Naive B cell (primary cell): ENCODE measurements around the gene NT5C1A. TPM values are rescaled to one million over a fixed set of nuclear protein-coding genes. Genes with fewer than 3 reads are reported as not detected.

Experiments used
- ATAC-seq, 2 donors: fragments of 150-1000 bp; cut with Tn5 transposase; 2 replicates each; pipeline ENCODE4 v1.10.0; 2021; ENCODE audit warnings: low read depth in 2 of 2, mild to moderate bottlenecking in 2 of 2, moderate library complexity in 2 of 2
- DNase-seq: peaks from one replicate; pipeline ENCODE4 v3.0.0; 2022
- H3K27ac Mint-ChIP-seq, 6 donors: one replicate each; pipeline ENCODE4 v1.8.0; 2020 to 2022; ENCODE audit warnings: mild to moderate bottlenecking in 6 of 6, mixed read lengths in 6 of 6, moderate library complexity in 5 of 6, inconsistent platforms in 2 of 6
- H3K27me3 Mint-ChIP-seq, 3 donors: one replicate each; pipeline ENCODE4 v1.8.0; 2021 to 2022; ENCODE audit warnings: mixed read lengths in 3 of 3, mild to moderate bottlenecking in 1 of 3
- H3K36me3 Mint-ChIP-seq, 2 donors: one replicate each; pipeline ENCODE4 v1.8.0; 2020 to 2022; ENCODE audit warnings: mixed read lengths in 2 of 2, inconsistent platforms in 1 of 2, mild to moderate bottlenecking in 1 of 2
- H3K4me1 Mint-ChIP-seq, 3 donors: one replicate each; pipeline ENCODE4 v1.8.0; 2020 to 2022; ENCODE audit warnings: mixed read lengths in 3 of 3, inconsistent platforms in 1 of 3, mild to moderate bottlenecking in 1 of 3, moderate library complexity in 1 of 3
- H3K4me3 Mint-ChIP-seq, 8 donors: one replicate each; pipeline ENCODE4 v1.8.0; 2020 to 2022; ENCODE audit warnings: mild to moderate bottlenecking in 8 of 8, mixed read lengths in 8 of 8, moderate library complexity in 8 of 8, inconsistent platforms in 2 of 8
- H3K9me3 Mint-ChIP-seq, 7 donors: one replicate each; pipeline ENCODE4 v1.8.0; 2020 to 2022; ENCODE audit warnings: mixed read lengths in 7 of 7, mild to moderate bottlenecking in 5 of 7, inconsistent platforms in 2 of 7, moderate library complexity in 1 of 7
- polyA plus RNA-seq, 6 donors: library from polyadenylated mRNA; unstranded; fragments of 300-500 nt; fragmentation: Illumina TruSeq; gene quantifications; one replicate each; pipeline ENCODE4 v1.2.3, GENCODE V29; 2021; ENCODE audit warnings: low read depth in 6 of 6

The NT5C1A gene
- polyA plus RNA-seq, 6 donors from 2014 or later: not detected

- Mint-ChIP-seq H3K27me3 (peaks cover 11 to 29% (median 18%) of the 10 kb centered on the region in 3 donors), H3K36me3 (no peaks in the 10 kb centered on the region), H3K4me1 (peaks cover 0 to 11% (median 6%) of the 10 kb centered on the region in 3 donors), H3K27ac (no peak overlapping the region), H3K4me3 (peak overlapping the region in 2 of 8 donors; percentile 44 to 66), H3K9me3 (peaks cover 0 to 3% (median 0%) of the 10 kb centered on the region in 7 donors)
- DNase-seq (peak; percentile 55), ATAC-seq (peak; percentile 67 to 81)
Measured at GRCh38 chr1:39653546-39654031, 18.3 kb downstream of the NT5C1A start.

- Mint-ChIP-seq H3K4me3 (no peak overlapping the region), H3K9me3 (peaks cover 0 to 3% (median 0%) of the 10 kb centered on the region in 7 donors), H3K27me3 (peaks cover 11 to 22% (median 18%) of the 10 kb centered on the region in 3 donors), H3K36me3 (no peaks in the 10 kb centered on the region), H3K27ac (no peak overlapping the region), H3K4me1 (peaks cover 0 to 5% (median 0%) of the 10 kb centered on the region in 3 donors)
- DNase-seq (no peak), ATAC-seq (no peak)
Measured at GRCh38 chr1:39652554-39652953, 19.4 kb downstream of the NT5C1A start.

- DNase-seq: no peak
- peaks cover 11 to 17% (median 13%) of the 10 kb centered on the region in 3 donors for H3K27me3 Mint-ChIP-seq
- H3K27ac Mint-ChIP-seq: no peak overlapping the region
- peaks cover 0 to 3% (median 0%) of the 10 kb centered on the region in 7 donors for H3K9me3 Mint-ChIP-seq
- H3K4me1 Mint-ChIP-seq: peaks cover 0 to 5% (median 0%) of the 10 kb centered on the region in 3 donors
- no peaks in the 10 kb centered on the region for H3K36me3 Mint-ChIP-seq
- no peak overlapping the region for H3K4me3 Mint-ChIP-seq
- ATAC-seq: no peak
Measured at GRCh38 chr1:39652105-39652504, 19.8 kb downstream of the NT5C1A start.

GRCh38 chr1:39650431-39650830 is 21.5 kb downstream of the NT5C1A start:
- Mint-ChIP-seq H3K27me3 (peaks cover 9 to 15% (median 11%) of the 10 kb centered on the region in 3 donors), H3K9me3 (peaks cover 0 to 3% (median 0%) of the 10 kb centered on the region in 7 donors), H3K4me1 (peaks cover 0 to 5% (median 0%) of the 10 kb centered on the region in 3 donors), H3K27ac (no peak overlapping the region), H3K36me3 (no peaks in the 10 kb centered on the region), H3K4me3 (no peak overlapping the region)
- DNase-seq: no peak
- ATAC-seq: no peak

DNA sequence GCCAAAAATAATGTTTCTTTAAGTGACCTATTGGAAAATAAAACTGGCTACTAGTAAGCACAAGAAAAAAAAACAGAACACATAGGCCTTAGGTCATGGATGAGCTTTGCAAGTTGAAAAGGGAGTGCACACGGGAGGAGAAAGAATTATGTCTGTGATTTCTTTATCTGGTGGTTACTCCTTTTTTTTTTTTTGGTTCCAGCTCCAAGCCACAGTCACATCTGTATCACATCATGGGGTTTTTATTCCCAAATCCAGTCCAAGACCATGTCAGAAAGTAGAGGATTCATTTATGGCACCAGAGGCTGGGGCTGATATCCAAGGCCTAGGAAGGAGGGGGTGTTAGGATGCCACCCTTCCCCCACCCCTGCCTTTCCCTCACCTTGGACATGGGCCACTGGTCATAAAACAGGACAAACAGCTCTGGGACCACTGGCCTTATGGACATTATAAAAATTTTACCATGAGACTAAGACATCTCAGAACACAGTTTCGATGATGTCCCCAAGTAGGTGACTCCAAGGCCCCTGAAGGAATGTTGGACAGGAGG is 22.2 kb downstream of the NT5C1A start:
- no peak for ATAC-seq
- peaks cover 11 to 15% (median 13%) of the 10 kb centered on the region in 3 donors for H3K27me3 Mint-ChIP-seq
- H3K36me3 Mint-ChIP-seq: no peaks in the 10 kb centered on the region
- peaks cover 0 to 5% (median 0%) of the 10 kb centered on the region in 3 donors for H3K4me1 Mint-ChIP-seq
- DNase-seq: no peak
- H3K4me3 Mint-ChIP-seq: no peak overlapping the region
- peak overlapping the region in 1 of 6 donors; percentile 28 for H3K27ac Mint-ChIP-seq
- H3K9me3 Mint-ChIP-seq: peaks cover 0 to 3% (median 0%) of the 10 kb centered on the region in 7 donors

DNA sequence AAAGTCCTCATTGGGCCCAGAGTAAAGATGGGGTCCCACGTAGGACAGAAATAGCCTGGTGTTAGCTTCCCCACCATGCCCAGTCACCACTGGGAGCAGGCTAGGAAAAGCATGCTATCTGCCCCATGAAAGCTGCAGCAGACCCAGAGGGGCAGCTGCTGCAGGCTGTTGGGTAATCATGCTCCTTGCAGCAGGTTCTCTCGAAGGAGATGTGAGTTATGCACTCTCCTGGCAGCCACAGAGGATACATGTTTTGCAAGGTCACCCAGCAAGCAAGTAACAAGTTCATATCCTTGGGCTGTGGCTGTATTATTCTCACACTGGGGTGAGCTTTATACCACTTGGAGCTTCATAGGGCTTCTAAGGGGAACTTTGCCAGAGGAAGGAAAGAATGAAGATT is 23.4 kb downstream of the NT5C1A start:
- Mint-ChIP-seq H3K4me3 (no peak overlapping the region), H3K27ac (no peak overlapping the region)
- ATAC-seq: no peak

DNA sequence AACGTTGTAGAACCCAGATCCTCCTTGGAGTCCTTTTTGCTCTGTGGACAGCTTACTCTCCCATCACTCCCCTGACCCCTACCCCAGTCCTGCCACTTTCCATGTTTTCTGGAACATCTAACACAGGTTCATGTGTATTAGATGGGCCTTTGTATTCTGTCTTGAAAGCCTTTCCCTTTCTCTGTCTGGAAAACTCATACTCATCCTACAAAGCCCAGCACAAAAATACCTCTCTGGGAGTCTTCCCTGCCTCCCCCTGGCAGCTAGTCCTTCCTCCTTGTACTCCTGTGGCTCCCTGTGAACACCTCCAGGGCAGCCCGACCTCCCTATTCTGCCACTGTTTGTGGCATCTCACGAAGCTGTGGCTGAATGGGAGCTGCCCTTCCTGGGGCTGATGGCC is 24.7 kb downstream of the NT5C1A start:
- H3K27me3 Mint-ChIP-seq: peaks cover 0 to 12% (median 6%) of the 10 kb centered on the region in 3 donors
- H3K27ac Mint-ChIP-seq: no peak overlapping the region
- ATAC-seq (no peak), DNase-seq (no peak)
- H3K36me3 Mint-ChIP-seq: no peaks in the 10 kb centered on the region
- H3K4me1 Mint-ChIP-seq: no peaks in the 10 kb centered on the region
- peaks cover 0 to 6% (median 2%) of the 10 kb centered on the region in 7 donors for H3K9me3 Mint-ChIP-seq
- no peak overlapping the region for H3K4me3 Mint-ChIP-seq

More for the DNA sequence above, 23.4 kb downstream of the NT5C1A start:
- H3K9me3 Mint-ChIP-seq: peaks cover 0 to 4% (median under 1%) of the 10 kb centered on the region in 7 donors
- DNase-seq: no peak
- peaks cover 0 to 4% (median 0%) of the 10 kb centered on the region in 3 donors for H3K4me1 Mint-ChIP-seq
- peaks cover 4 to 12% (median 10%) of the 10 kb centered on the region in 3 donors for H3K27me3 Mint-ChIP-seq
- H3K36me3 Mint-ChIP-seq: no peaks in the 10 kb centered on the region

DNA sequence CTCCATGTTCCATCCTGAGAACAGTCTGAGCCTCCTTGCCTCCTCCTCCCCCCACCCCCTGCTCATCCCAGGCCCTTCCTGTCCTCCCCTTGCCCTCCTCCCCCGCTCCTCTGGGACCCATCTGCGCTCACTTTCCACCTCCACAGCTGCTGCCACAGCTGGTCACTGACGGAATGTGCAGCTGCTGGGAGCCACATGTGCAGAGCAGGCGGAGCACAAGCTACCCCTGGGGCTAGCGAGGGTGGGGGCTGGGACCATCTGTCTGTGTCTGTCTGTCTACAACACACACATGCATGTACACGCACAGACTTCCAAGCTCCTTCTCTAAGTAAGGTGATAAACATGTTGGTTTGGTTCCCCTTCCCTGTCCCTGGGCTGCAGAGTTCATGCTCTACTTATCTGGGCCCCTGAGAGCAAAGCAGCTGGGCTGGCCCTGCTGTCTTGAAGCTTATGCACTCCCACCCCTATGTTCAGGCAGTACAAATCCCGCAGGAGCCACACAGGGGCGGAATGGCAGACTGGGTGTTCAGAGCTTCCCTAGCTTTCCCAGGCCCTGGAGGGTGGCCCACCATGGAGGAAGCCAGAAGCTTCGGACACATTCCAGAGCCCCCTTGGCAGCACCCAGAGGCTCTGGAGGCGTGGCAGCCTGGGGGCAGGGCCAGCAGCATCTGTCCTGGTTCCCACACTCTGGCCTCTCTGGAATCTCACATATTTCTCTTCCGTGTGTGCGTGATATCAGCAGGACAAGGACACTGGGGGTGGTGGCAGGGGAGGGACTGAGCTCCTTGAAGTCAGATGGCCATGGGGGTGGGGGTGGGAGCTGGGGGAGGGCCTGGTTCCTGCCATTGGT is 25.4 kb downstream of the NT5C1A start:
- no peak for ATAC-seq
- DNase-seq: no peak
- Mint-ChIP-seq H3K9me3 (peaks cover 0 to 6% (median 2%) of the 10 kb centered on the region in 7 donors), H3K36me3 (no peaks in the 10 kb centered on the region), H3K27ac (no peak overlapping the region), H3K27me3 (peaks cover 0 to 12% (median 6%) of the 10 kb centered on the region in 3 donors), H3K4me1 (no peaks in the 10 kb centered on the region), H3K4me3 (peak overlapping the region in 1 of 8 donors; percentile 35)

DNA sequence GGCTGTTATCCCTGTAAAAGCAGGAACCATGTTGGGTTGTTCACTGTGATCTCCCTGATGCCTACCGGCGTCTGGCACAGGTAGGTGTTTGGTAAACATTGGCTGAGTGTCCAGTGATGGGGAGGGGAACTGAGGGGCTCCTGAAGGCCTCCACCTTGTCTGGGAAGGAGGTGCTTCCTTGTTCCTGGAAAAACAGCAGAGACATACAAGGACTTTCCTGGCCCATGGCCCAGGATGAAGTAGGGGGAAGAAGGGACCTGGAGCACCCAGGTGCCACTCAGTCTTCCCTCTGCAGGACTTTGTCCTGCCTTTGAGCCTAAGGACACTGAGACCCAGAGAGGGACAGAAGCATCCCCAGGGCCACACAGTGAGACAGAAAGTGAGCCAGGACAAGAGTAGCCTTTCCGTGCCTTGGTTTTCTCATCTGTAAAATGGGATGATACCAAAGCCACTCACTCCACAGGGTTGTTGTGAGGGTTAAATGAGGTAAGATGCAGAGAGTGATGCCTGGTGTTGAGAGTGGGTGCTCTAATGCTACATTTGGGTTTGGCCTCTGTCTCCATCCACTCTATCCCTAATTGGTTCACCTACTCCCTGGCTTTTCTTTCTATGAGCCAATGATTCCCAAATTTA is 26.4 kb downstream of the NT5C1A start:
- H3K27ac Mint-ChIP-seq: no peak overlapping the region
- no peak for DNase-seq
- peaks cover 8 to 17% (median 13%) of the 10 kb centered on the region in 3 donors for H3K27me3 Mint-ChIP-seq
- no peaks in the 10 kb centered on the region for H3K36me3 Mint-ChIP-seq
- H3K4me1 Mint-ChIP-seq: no peaks in the 10 kb centered on the region
- ATAC-seq: no peak
- H3K4me3 Mint-ChIP-seq: no peak overlapping the region
- H3K9me3 Mint-ChIP-seq: peaks cover 0 to 6% (median 2%) of the 10 kb centered on the region in 7 donors

DNA sequence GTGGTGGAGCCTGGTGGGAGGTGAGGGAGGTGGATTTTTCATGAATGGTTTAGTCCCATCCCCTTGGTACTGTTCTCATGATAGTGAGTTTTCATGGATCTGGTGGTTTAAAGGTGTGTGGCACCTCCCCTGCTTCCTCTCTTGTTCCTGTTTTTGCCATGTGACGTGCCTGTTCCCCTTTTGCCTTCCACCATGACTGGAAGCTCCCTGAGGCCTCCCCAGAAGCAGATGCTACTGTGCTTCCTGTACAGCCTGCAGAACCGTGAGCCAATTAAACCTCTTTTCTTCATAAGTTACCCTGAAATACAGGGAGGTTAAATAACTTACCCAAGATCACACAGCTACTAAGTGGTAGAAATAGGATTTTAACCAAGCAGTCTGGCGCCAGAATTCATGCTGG is 28.2 kb downstream of the NT5C1A start:
- ATAC-seq (no peak), DNase-seq (no peak)
- Mint-ChIP-seq H3K9me3 (peaks cover 0 to 6% (median 2%) of the 10 kb centered on the region in 7 donors), H3K27me3 (peaks cover 14 to 23% (median 18%) of the 10 kb centered on the region in 3 donors), H3K4me3 (no peak overlapping the region), H3K4me1 (peaks cover 0 to 2% (median 0%) of the 10 kb centered on the region in 3 donors), H3K27ac (no peak overlapping the region), H3K36me3 (no peaks in the 10 kb centered on the region)

GRCh38 chr1:39642796-39643195 is 29.1 kb downstream of the NT5C1A start:
- H3K4me3 Mint-ChIP-seq: no peak overlapping the region
- H3K27ac Mint-ChIP-seq: no peak overlapping the region
- peaks cover 0 to 2% (median 0%) of the 10 kb centered on the region in 3 donors for H3K4me1 Mint-ChIP-seq
- peaks cover 0 to 6% (median 2%) of the 10 kb centered on the region in 7 donors for H3K9me3 Mint-ChIP-seq
- DNase-seq (no peak), ATAC-seq (no peak)
- no peaks in the 10 kb centered on the region for H3K36me3 Mint-ChIP-seq
- peaks cover 22 to 32% (median 27%) of the 10 kb centered on the region in 3 donors for H3K27me3 Mint-ChIP-seq

GRCh38 chr1:39640861-39641260 is 31.0 kb downstream of the NT5C1A start:
- Mint-ChIP-seq H3K9me3 (peaks cover 0 to 6% (median 2%) of the 10 kb centered on the region in 7 donors), H3K4me1 (peaks cover 0 to 2% (median 0%) of the 10 kb centered on the region in 3 donors), H3K27ac (no peak overlapping the region), H3K4me3 (peak overlapping the region in 3 of 8 donors; percentile 37 to 73 (median 54)), H3K36me3 (no peaks in the 10 kb centered on the region), H3K27me3 (peaks cover 34 to 52% (median 47%) of the 10 kb centered on the region in 3 donors)
- ATAC-seq (no peak), DNase-seq (no peak)
